A549 (cell line): ENCODE results near the gene GSK3B. TPM values are rescaled to one million over a fixed set of nuclear protein-coding genes. Genes with fewer than 3 reads are reported as not detected.

Experiments used
- ATAC-seq, 2 experiments: fragments of 200-7000 bp in 1 of 2; fragments of >200 bp in 1 of 2; cut with Nextera tagmentation in 1 of 2; cut with Tn5 transposase in 1 of 2; 3 replicates each; pipeline versions ENCODE4 v1.8.0 to v1.9.1; 2018 to 2020; ENCODE audit warnings: mild to moderate bottlenecking in 1 of 2, moderate library complexity in 1 of 2
- CTCF ChIA-PET: fragments of 300-600 bp; sonication (Branson Sonifier 250); formaldehyde crosslinking; extraction: SDS; loops from one replicate; lab custom pipeline; 2021; ENCODE audit warnings: antibody characterized with exemption, inconsistent platforms; lab: Yijun Ruan, JAX
- POLR2A ChIA-PET: fragments of 350-600 bp; formaldehyde crosslinking; extraction: SDS; loops from one replicate; lab custom pipeline; 2021; ENCODE audit warnings: antibody characterized with exemption, inconsistent platforms; lab: Yijun Ruan, JAX
- DNase-seq, 2 experiments: peaks; one replicate each; pipeline versions ENCODE4 v3.0.0 to v3.0.0-alpha.2; 2011 to 2016; ENCODE audit warnings: low read depth in 1 of 2, low spot score in 1 of 2
- FAIRE-seq: peaks from 2 replicates; lab custom pipeline; 2011; peaks lifted over from hg19 to GRCh38; lab: Jason Lieb, UNC
- H3K27ac ChIP-seq, 2 experiments: fragments of >200 bp; sonication (Bioruptor Twin); formaldehyde crosslinking; 3 replicates each; pipeline ENCODE4 v1.5.1; 2016 to 2017
- H3K4me1 ChIP-seq: fragments of >200 bp; sonication (Bioruptor Twin); formaldehyde crosslinking; 3 replicates; pipeline ENCODE4 v1.6.1; 2016
- H3K4me2 ChIP-seq: fragments of >200 bp; sonication (Bioruptor Twin); formaldehyde crosslinking; 3 replicates; pipeline ENCODE4 v1.6.1; 2016
- H3K4me3 ChIP-seq: fragments of >200 bp; sonication (Bioruptor Twin); formaldehyde crosslinking; 3 replicates; pipeline ENCODE4 v1.5.1; 2016
- H3K9me3 ChIP-seq: fragments of >200 bp; sonication (Bioruptor Twin); formaldehyde crosslinking; 3 replicates; pipeline ENCODE4 v1.6.1; 2016
- ATOH8 ChIP-seq: fragments of 250-450 bp; sonication (Bioruptor Pico); IDR thresholded peaks from 2 replicates; pipeline ENCODE4 v1.5.0; 2020; ENCODE audit warnings: low read depth, mild to moderate bottlenecking, moderate library complexity
- CHD4 ChIP-seq: fragments of 200-600 bp; sonication (generic); IDR thresholded peaks from 2 replicates; pipeline ENCODE4 v1.6.1; 2016; ENCODE audit warnings: antibody characterized with exemption, mild to moderate bottlenecking, borderline replicate concordance
- CTCF ChIP-seq: fragments of >200 bp; sonication (Bioruptor Twin); formaldehyde crosslinking; IDR thresholded peaks from 3 replicates; pipeline ENCODE4 v1.5.1; 2016
- EP300 ChIP-seq, 2 experiments: fragments of >200 bp; sonication (Bioruptor Twin); formaldehyde crosslinking; IDR thresholded peaks; 2 replicates in 1 of 2; 3 replicates in 1 of 2; pipeline ENCODE4 v1.6.1; 2016 to 2017
- FOSB ChIP-seq: fragments of 250-450 bp; sonication (Bioruptor Pico); IDR thresholded peaks from 2 replicates; pipeline ENCODE4 v1.5.0; 2020; ENCODE audit warnings: mild to moderate bottlenecking, moderate library complexity
- FOXS1 ChIP-seq: fragments of 250-450 bp; sonication (Bioruptor Pico); IDR thresholded peaks from 2 replicates; pipeline ENCODE4 v1.5.0; 2020; ENCODE audit warnings: mild to moderate bottlenecking, moderate library complexity
- GATA3 ChIP-seq: IDR thresholded peaks from 2 replicates; pipeline ENCODE4 v1.6.1; 2012; ENCODE audit warnings: borderline replicate concordance
- HOXA7 ChIP-seq: fragments of 250-450 bp; sonication (Bioruptor Pico); IDR thresholded peaks from 2 replicates; pipeline ENCODE4 v1.5.0; 2020; ENCODE audit warnings: mild to moderate bottlenecking, moderate library complexity
- JUN ChIP-seq, 2 experiments: fragments of >200 bp; sonication (Bioruptor Twin); formaldehyde crosslinking; IDR thresholded peaks; 2 replicates in 1 of 2; 3 replicates in 1 of 2; pipeline ENCODE4 v1.6.1; 2016 to 2017
- KDM5A ChIP-seq: fragments of 200-600 bp; sonication (generic); IDR thresholded peaks from 2 replicates; pipeline ENCODE4 v1.6.1; 2016; ENCODE audit warnings: antibody characterized with exemption, mild to moderate bottlenecking
- MAX ChIP-seq: IDR thresholded peaks from 2 replicates; pipeline ENCODE4 v1.6.1; 2012
- MAZ ChIP-seq: fragments of 150-350 bp; IDR thresholded peaks from 2 replicates; pipeline ENCODE4 v1.6.1; 2014; ENCODE audit warnings: antibody characterized with exemption, low read depth, low read length, borderline replicate concordance
- PHF8 ChIP-seq: fragments of 200-600 bp; sonication (generic); IDR thresholded peaks from 2 replicates; pipeline ENCODE4 v1.6.1; 2016; ENCODE audit warnings: low read depth, mild to moderate bottlenecking, antibody characterized with exemption, moderate library complexity, borderline replicate concordance
- POLR2A ChIP-seq: IDR thresholded peaks from 2 replicates; pipeline ENCODE4 v1.6.1; 2012; ENCODE audit warnings: mild to moderate bottlenecking, low read length
- POLR2AphosphoS2 ChIP-seq: conservative IDR thresholded peaks from 2 replicates; pipeline ENCODE4 v1.6.1; 2012; ENCODE audit warnings: low read length, improper control_type of control experiment, inconsistent platforms
- RAD21 ChIP-seq, 2 experiments: fragments of >200 bp in 1 of 2; sonication (Bioruptor Twin) in 1 of 2; formaldehyde crosslinking in 1 of 2; IDR thresholded peaks in 1 of 2; conservative IDR thresholded peaks in 1 of 2; 2 replicates in 1 of 2; 3 replicates in 1 of 2; pipeline ENCODE4 v1.6.1; 2012 to 2018; ENCODE audit warnings: inconsistent platforms in 1 of 2
- RCOR1 ChIP-seq: fragments of 150-350 bp; IDR thresholded peaks from 2 replicates; pipeline ENCODE4 v1.6.1; 2014; ENCODE audit warnings: antibody characterized with exemption, low read length, low read depth
- REST ChIP-seq: fragments of 200-600 bp; sonication (generic); IDR thresholded peaks from 2 replicates; pipeline ENCODE4 v1.6.1; 2016; ENCODE audit warnings: antibody characterized with exemption, mild to moderate bottlenecking, moderate library complexity
- SMC3 ChIP-seq: fragments of >200 bp; sonication (Bioruptor Twin); formaldehyde crosslinking; IDR thresholded peaks from 3 replicates; pipeline ENCODE4 v1.6.1; 2018; ENCODE audit warnings: inconsistent platforms
- TFCP2L1 ChIP-seq: fragments of 250-450 bp; sonication (Bioruptor Pico); IDR thresholded peaks from 2 replicates; pipeline ENCODE4 v1.5.0; 2021; ENCODE audit warnings: mild to moderate bottlenecking
- ZFP36 ChIP-seq: fragments of 450-650 bp; IDR thresholded peaks from 2 replicates; pipeline ENCODE4 v1.6.1; 2014; ENCODE audit warnings: borderline replicate concordance; ENCODE audit not compliant: partially characterized antibody
- ZNF302 ChIP-seq: fragments of 250-450 bp; sonication (Bioruptor Pico); IDR thresholded peaks from 2 replicates; pipeline ENCODE4 v1.9.0; 2021; ENCODE audit warnings: inconsistent platforms, mild to moderate bottlenecking, moderate library complexity
- WGBS: methylation state at CpG from one replicate; pipeline ENCODE4 v1.1.6; 2017; ENCODE audit errors: missing lambda C conversion rate; 5-methylcytosine and 5-hydroxymethylcytosine counted together
- polyA minus RNA-seq: library from RNA; depleted of rRNA, polyadenylated mRNA; stranded (reverse); fragments of >200 nt; gene quantifications from 2 replicates; pipeline ENCODE4 v1.2.3, GENCODE V29; 2011; rRNA and poly(A)+ RNA removed
- polyA plus RNA-seq, 4 experiments: library from polyadenylated mRNA; depleted of rRNA in 3 of 4; stranded (reverse); fragments of >200 nt; fragmentation: RNase III in 1 of 4; extraction: RNeasy Plus Mini Kit Qiagen cat#74134 plus additional on column Dnase treatment in 1 of 4; gene quantifications; 2 replicates in 3 of 4; 3 replicates in 1 of 4; pipeline ENCODE4 v1.2.3, GENCODE V29; 2011 to 2017

The GSK3B gene
- polyA plus RNA-seq (2011; rRNA removed) (49.8 and 55.8 TPM in 2 replicates), polyA plus RNA-seq (2017; fragmentation: RNase III; extraction: RNeasy Plus Mini Kit Qiagen cat#74134 plus additional on column Dnase treatment) (26.4 to 30.0 TPM (median 26.7 TPM) in 3 replicates), polyA minus RNA-seq (104 and 106 TPM in 2 replicates)
- 14.9 and 17.9 TPM in 2 replicates for polyA plus RNA-seq (2012; cell fraction: cytosol; rRNA removed)
- 4.4 and 8.8 TPM in 2 replicates for polyA plus RNA-seq (2012; cell fraction: nucleus; rRNA removed)

- H3K4me2 ChIP-seq = peak within 1 kb of the TSS; percentile 91
- FAIRE-seq = no peak
- H3K27ac ChIP-seq = peak within 1 kb of the TSS; percentile 99
- ChIA-PET POLR2A (interaction anchor here (0.6 to 3.0 kb wide), 31 partner anchors 9 to 630 kb away, joined by 3 to 49 read pairs (median 6); partner anchors contain the start of genes LRRC58 and TMEM39A), CTCF (interaction anchor here (1.3 to 2.2 kb wide), 3 partner anchors 28 to 203 kb away, joined by 3 to 8 read pairs (median 5); no protein-coding TSS in a partner anchor)
- DNase-seq = peak; percentile 37 to 86
- 2% methylated on average over 59 of the region's 94 CpGs for WGBS
- ATAC-seq = peak; percentile 58 to 80
- peaks cover 32% of the 10 kb centered on the region for H3K4me1 ChIP-seq
- H3K9me3 ChIP-seq = no peaks in the 10 kb centered on the region
- H3K4me3 ChIP-seq = peak within 1 kb of the TSS; percentile 80
- TF ChIP-seq EP300 (IDR thresholded peaks at IDR 0.05) (0 out of 5 replicates have a peak, but pooled peaks of 1 of the 2 experiments have one; percentile 16), PHF8 (peak; percentile 79), MAX (peak; percentile 17; the same call in 1 of the 2 replicates), GATA3 (0 out of 2 replicates have a peak, but pooled peaks have one; percentile 8), POLR2A (peak; percentile 69), FOSB (CRISPR knock-in tag) (no peak), RAD21 (conservative IDR thresholded peaks at IDR 0.05 in 1 of 2, IDR thresholded peaks at IDR 0.05 in 1 of 2) (peak in 1 of 2 experiments; percentile 33; a peak in 1 of 5 replicates), SMC3 (peak; percentile 36; the same call in 1 of the 3 replicates), REST (no peak), JUN (IDR thresholded peaks at IDR 0.05) (peak; percentile 58 to 94; a peak in 4 of 5 replicates), TFCP2L1 (peak; percentile 47; the same call in 1 of the 2 replicates), ZFP36 (no peak)
Measured at GRCh38 chr3:120093911-120094775, at the start of gene GSK3B. TSS of gene GSK3B (minus strand) at chr3:120094447. CDS start at chr3:120093434, 1,013 bp downstream.

- peaks cover 41% of the 10 kb centered on the region for H3K4me1 ChIP-seq
- H3K27ac ChIP-seq = peak overlapping the region; percentile 61 to 82; a peak in 4 of 6 replicates
- WGBS = 75% methylated on average over 2 of the region's 2 CpGs
- H3K9me3 ChIP-seq = no peaks in the 10 kb centered on the region
- no peak for DNase-seq
- TF ChIP-seq HOXA7 (CRISPR knock-in tag) = no peak
- TF ChIP-seq MAZ = no peak
- no peak for TF ChIP-seq POLR2AphosphoS2
- TF ChIP-seq ZFP36 = no peak
- TF ChIP-seq FOXS1 (CRISPR knock-in tag) = no peak
- TF ChIP-seq KDM5A = no peak
- no peak for TF ChIP-seq CTCF
- TF ChIP-seq ATOH8 = no peak
- TF ChIP-seq ZNF302 (CRISPR knock-in tag) = no peak
- no peak for TF ChIP-seq GATA3
- TF ChIP-seq CHD4 = no peak
- no peak for TF ChIP-seq RCOR1
- TF ChIP-seq PHF8 = no peak
- no peak overlapping the region for H3K4me3 ChIP-seq
- ChIA-PET CTCF (interaction anchor here (0.6 to 2.2 kb wide), 3 partner anchors 14 to 323 kb away, joined by 3 to 6 read pairs (median 4); no protein-coding TSS in a partner anchor), POLR2A (interaction anchor here (1.1 kb wide), 1 partner anchor 48 kb away, joined by 12 read pairs; no protein-coding TSS in a partner anchor)
- no peak for FAIRE-seq
- no peak overlapping the region for H3K4me2 ChIP-seq
- no peak for ATAC-seq
Measured at GRCh38 chr3:120143676-120144075, 49.4 kb upstream of the GSK3B start.
